Neuron (in vitro differentiated cells): ENCODE results near the gene PSG6.
"Not testable (repeated sequence)": the region's sequence is repeated elsewhere in the genome, so short reads cannot be mapped to it uniquely, and the experiment has no call there.

Source experiments
- H2AFZ ChIP-seq: one replicate; pipeline ENCODE4 v1.6.1; 2013; ENCODE audit warnings: low read depth, mild to moderate bottlenecking, inconsistent platforms, low read length, moderate library complexity
- H3K27me3 ChIP-seq: one replicate; pipeline ENCODE4 v1.6.1; 2013; ENCODE audit warnings: low read length; ENCODE audit not compliant: insufficient read depth
- H3K36me3 ChIP-seq: one replicate; pipeline ENCODE4 v1.6.1; 2013; ENCODE audit warnings: low read length; ENCODE audit not compliant: insufficient read depth
- H3K4me1 ChIP-seq: one replicate; pipeline ENCODE4 v1.6.1; 2013; ENCODE audit warnings: low read length; ENCODE audit not compliant: insufficient read depth
- H3K4me3 ChIP-seq: 2 replicates; pipeline ENCODE4 v1.5.1; 2013; ENCODE audit warnings: mild to moderate bottlenecking, low read length, moderate library complexity
- H3K9me3 ChIP-seq: one replicate; pipeline ENCODE4 v1.6.1; 2013; ENCODE audit warnings: low read length

The PSG6 gene

DNA sequence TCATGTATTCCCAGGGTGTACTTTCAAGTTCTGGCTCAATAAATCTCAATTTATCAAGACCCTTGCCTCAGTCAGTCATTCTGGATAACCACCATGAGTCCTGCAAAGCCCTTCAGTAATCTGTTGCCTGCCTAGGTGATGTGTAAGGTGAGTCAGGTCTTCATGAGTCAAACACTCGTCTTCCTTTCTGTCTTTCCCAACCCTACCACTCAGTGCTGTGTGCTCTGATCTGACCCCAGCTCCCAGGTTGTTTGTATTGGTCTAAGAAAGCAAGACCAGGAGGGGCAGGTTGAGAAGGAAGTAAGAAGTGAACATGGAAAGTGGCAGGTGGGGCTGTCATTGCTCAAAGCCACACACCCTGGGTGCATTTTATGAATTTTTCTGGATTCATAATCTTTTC lies 20.0 kb downstream of the PSG6 start:
- not testable (repeated sequence) for H3K9me3 ChIP-seq, H3K4me1 ChIP-seq, H3K27me3 ChIP-seq, H3K4me3 ChIP-seq, H3K36me3 ChIP-seq, H2AFZ ChIP-seq

DNA sequence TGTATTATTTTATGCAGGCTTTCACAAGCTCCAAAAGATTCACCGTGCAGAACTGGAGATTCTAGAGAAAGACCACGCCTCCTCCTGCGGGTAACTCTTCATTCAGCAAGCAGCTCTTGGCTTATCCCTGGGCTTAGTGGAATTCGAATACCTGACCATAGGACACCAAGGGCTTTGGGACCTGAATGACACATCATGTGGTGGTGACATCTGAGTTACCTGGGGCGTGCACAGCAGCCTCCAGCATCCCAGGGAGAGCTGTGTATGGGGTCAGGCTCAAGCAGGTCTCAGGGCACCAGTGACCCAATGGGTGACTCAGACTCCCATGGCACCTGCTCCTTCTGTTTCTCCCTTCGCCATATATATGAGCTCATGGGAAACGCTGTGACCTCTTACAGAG lies 27.2 kb downstream of the PSG6 start:
- H2AFZ ChIP-seq, H3K4me1 ChIP-seq, H3K9me3 ChIP-seq, H3K27me3 ChIP-seq, H3K4me3 ChIP-seq, H3K36me3 ChIP-seq: not testable (repeated sequence)

DNA sequence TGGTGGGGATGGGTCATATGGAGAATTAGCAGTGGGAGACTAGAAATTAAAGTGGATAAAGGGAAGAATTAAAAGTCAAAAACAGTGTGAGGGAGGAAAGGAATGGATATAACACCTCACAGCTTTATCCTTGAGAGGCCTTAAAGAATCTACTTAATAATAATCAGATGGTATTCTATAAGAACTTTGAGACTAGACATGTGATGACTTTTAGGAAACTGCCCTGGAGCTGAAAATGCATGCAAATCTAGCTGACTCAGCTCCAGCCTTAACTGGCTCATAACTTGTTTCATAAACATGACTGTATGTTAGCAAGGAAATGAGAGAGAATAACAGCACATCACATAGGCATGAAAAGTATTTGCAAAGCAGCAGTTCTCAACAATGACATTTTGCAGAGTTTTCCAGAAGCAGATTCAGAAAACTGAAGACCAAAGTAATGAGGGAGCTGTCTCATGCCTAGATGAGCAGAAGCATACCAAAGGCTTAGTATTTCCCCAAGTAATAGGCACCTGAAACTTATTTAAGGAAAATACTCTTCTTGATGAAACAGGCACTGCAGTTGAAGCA lies 29.7 kb downstream of the PSG6 start:
- not testable (repeated sequence) for H2AFZ ChIP-seq, H3K36me3 ChIP-seq, H3K27me3 ChIP-seq, H3K9me3 ChIP-seq, H3K4me3 ChIP-seq, H3K4me1 ChIP-seq

DNA sequence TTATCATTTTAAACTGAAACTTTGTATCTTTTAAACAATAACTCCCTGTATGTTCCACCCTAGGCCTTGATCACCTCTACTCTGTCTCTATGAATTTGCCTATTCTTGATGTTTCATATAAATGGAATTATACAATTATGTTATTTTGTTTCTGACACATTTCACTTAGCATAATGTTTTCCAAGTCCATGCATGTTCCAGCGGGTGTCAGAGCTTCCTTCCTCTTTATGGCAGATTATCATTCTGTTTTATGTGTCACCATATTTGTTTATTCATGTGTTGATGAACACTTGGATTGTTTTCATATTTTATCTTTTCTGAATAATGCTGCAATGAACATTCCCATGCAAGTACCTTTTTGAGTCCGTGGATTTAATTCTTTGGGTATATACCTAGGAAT lies 35.0 kb downstream of the PSG6 start:
- not testable (repeated sequence) for H3K4me1 ChIP-seq, H3K9me3 ChIP-seq, H3K4me3 ChIP-seq, H3K36me3 ChIP-seq, H3K27me3 ChIP-seq, H2AFZ ChIP-seq

DNA sequence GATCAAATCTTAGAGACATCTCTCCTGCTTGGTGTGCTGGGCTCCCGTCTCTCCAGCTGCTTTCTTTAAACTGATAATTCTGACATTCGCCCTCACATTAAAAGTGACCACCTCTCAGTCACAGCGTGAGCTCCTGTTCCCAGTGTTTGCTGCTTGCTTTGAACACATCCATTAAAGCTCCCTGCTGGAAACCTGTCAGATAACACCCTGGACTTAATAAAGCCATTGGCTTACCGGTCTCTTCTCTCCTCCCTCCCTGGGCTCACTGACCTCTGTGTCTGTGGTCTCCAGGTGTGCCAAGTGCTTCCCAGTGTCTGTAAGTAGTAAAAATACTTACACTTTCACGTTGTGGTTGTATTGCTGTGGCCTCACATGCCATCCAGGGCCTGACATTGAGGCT lies 35.7 kb downstream of the PSG6 start:
- H3K4me1 ChIP-seq, H3K27me3 ChIP-seq, H3K36me3 ChIP-seq, H3K9me3 ChIP-seq, H2AFZ ChIP-seq, H3K4me3 ChIP-seq: not testable (repeated sequence)

DNA sequence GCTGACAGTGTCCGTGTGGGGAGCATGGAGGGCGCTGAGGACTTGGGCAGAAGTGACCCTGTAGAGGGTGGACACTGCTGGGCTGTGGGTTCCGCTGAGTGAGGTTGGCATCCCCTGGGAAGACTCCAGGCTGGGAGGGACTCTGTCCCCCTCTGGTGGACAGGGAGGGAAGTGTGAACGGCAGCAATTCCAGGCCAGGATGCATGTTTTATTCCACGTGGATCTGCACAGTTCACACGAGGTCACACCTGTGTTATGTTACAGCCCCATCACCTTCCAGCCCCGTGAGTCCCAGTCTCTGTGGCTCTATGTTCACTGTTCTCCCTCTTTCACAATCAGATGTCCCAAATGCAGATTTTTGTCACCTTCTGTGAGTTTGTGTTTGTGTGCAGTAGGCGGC lies 36.4 kb downstream of the PSG6 start:
- not testable (repeated sequence) for H3K4me3 ChIP-seq, H2AFZ ChIP-seq, H3K9me3 ChIP-seq, H3K36me3 ChIP-seq, H3K27me3 ChIP-seq, H3K4me1 ChIP-seq

DNA sequence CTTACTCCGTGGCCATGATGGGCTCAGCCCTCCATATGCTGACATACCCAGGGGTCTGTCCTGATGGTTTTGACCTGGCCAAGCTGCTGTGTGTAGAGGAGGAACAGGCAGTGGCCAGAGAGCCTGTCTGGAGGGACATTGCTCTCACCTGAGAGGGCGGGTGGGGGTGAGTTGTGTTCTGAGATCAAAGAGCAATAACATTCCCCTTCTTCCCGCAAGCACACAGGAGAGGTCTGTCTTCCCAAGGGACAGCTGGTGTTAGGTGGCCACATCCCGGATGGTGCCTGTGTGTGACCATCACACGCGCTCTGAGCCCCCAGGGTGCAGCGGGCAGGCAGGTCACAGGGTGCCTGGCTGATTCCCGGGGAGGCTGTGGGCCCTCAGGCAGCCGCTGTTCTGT lies 37.1 kb downstream of the PSG6 start:
- not testable (repeated sequence) for H3K27me3 ChIP-seq, H3K9me3 ChIP-seq, H3K4me1 ChIP-seq, H3K36me3 ChIP-seq, H2AFZ ChIP-seq, H3K4me3 ChIP-seq

DNA sequence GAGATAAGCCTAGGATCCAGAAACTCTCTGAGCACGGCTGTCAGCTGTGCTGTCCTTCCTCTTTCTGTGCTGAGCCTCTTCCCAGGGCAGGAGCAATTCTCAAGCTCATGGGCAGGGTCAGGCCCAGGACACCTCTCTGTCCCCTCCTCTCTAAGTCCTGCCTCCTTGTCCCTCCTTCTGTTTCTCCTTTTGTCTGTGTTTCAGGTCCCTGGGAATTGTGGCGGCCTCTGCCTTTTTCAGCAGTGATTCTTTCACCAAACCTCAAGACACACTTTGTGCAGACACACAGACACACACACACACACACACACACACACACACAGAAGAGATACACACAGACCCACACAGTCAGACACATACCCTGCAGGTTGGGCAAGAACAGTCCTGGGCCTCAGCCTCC lies 38.1 kb downstream of the PSG6 start, which contains the start of gene PSG1:
Gene PSG1, minus strand, starts transcription at position 101 of the 400 bp plus-strand sequence. CDS start 132 bp downstream, outside the sequence.
- no peaks in the 10 kb centered on the region for H3K9me3 ChIP-seq
- no peaks in the 10 kb centered on the region for H3K27me3 ChIP-seq
- no peaks in the 10 kb centered on the region for H3K4me1 ChIP-seq
- H3K4me3 ChIP-seq = no peak within 1 kb of the TSS
- H2AFZ ChIP-seq = no peak within 1 kb of the TSS
- no peaks in the 10 kb centered on the region for H3K36me3 ChIP-seq

DNA sequence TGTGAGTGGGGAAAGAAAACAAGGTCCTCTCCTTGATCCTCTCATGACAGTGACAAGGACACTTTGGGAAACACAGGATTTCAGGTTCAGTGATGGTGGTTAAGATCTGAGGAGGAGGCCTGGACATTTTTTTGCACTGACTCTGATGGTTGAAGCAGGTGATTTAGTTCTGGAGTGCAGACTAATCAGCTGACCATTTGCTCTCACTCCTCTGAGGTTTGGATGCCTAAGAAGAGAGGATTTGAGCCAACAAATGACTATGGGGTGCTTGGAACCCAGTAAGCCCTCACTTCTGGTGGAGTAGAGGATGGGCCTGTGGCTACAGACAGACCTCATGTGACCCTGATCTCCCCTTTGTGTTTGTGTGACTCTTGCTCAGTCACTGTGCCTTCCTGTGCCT lies 41.1 kb downstream of the PSG6 start:
- not testable (repeated sequence) for H3K36me3 ChIP-seq, H3K4me3 ChIP-seq, H3K27me3 ChIP-seq, H3K4me1 ChIP-seq, H3K9me3 ChIP-seq, H2AFZ ChIP-seq

DNA sequence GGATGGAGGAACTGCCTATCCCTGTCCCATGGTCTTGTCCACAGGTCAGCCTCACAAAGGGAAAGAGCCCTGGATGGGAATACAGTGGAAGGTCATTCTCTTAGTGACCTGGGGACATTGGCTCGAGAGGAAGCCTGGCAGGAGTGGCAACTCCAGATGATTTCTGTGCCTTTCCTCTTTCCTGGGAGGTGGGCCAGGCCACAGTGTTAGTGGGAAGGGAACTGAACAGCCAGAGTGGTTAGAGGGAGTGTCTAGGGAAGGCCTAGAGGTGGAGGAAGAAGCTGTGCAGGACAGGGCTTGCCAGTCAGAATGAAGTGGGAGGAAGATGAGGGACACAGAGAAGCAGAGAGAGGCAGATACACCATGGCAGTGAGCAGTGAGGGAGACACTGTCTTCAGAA lies 41.8 kb downstream of the PSG6 start:
- not testable (repeated sequence) for H3K27me3 ChIP-seq, H3K36me3 ChIP-seq, H3K4me3 ChIP-seq, H3K4me1 ChIP-seq, H3K9me3 ChIP-seq, H2AFZ ChIP-seq

DNA sequence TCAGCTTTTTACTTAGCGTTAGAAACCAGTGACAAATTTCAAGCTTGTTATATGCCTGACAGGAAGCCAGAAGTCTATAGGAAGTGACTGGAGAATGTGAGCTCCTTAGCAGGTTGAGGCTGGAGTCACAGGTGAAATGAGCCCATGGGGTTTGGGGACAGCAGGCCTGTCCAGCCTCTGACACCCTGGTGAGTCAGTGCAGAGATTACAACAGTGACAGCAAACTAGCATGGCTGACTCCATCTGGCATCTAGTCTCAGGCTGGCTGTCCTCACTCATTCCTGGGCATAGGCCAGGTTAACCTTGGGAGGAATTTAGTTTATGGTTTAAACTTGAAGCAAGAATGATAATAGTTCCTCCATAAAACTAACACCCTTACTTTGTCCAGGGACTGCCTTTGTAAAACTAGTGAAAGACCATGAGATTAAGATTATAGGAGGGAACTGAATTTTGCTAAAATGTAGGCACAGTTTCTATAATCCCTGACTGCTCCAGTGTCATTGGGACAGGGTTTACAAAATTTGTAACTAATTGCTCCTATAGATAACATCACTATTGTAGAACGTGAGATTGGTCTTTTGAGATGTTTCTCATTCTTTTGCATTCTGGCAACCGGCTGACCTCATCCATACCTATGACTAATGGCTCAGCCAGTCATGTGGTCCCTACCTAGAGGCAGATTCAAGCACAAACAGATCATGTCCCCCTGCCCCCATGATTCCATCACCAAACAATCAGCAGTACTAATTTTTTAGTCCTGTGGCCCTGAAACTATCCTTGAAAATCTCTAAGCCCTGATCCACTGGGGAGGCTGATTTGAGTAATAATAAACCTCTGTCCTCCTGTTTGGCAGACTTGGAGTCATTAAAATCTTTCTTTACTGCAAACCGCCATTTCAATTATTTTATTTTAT lies 42.5 kb downstream of the PSG6 start:
- not testable (repeated sequence) for H3K9me3 ChIP-seq, H3K36me3 ChIP-seq, H3K4me3 ChIP-seq, H3K4me1 ChIP-seq, H2AFZ ChIP-seq, H3K27me3 ChIP-seq

DNA sequence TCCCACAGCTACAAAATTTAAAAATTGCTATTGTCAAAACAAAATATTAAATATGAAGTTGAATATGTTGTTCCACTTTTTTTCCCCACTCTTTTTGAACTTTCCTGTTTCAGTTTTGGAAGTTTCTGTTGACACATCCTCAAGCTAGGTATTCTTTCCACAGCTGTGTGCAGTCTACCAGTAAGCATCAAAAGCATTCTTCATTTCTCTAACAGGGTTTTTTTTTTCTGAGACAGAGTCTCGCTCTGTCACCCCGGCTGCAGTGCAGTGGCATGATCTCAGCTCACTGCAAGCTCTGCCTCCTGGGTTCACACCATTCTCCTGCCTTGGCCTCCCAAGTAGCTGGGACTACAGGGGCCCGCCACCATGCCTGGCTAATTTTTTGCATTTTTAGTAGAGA lies 43.6 kb downstream of the PSG6 start:
- H3K36me3 ChIP-seq, H3K4me3 ChIP-seq, H2AFZ ChIP-seq, H3K27me3 ChIP-seq, H3K9me3 ChIP-seq, H3K4me1 ChIP-seq: not testable (repeated sequence)

DNA sequence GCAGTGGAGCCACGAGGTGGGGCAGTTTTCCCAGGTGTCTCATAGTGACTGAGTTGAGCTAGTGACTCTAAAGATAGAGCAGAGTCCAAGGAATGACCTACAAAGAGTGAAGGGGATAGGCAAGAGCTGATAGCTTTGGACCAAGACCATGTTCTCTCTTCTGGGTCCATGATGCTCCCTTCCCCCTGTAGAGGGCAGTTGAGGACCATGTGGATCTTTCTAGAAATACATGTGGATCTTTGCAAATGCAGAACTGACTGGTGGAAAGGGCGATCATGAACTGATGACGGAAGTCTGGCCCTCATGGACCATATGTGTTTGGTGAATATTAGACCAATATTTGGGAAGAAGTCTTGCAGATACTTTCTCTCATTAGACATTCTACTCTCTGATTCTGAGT lies 45.1 kb downstream of the PSG6 start:
- Histone ChIP-seq H3K36me3 (no peaks in the 10 kb centered on the region), H3K4me1 (no peaks in the 10 kb centered on the region), H3K4me3 (no peak overlapping the region), H3K27me3 (no peaks in the 10 kb centered on the region), H2AFZ (no peak overlapping the region), H3K9me3 (no peaks in the 10 kb centered on the region)

DNA sequence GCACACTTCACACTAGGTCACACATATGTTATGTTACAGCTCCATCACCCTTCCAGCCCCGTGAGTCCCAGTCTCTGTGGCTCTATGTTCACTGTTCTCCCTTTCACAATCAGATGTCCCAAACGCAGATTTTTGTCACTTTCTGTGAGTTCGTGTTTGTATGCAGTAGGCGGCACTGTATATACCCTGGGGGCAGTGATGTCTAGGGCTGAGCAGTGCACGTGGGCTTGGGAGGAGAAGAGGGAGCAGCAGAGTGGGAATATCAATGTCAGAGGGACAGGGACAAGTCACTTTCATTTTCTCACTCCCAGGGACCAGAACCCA lies 60.2 kb downstream of the PSG6 start:
- Histone ChIP-seq H3K36me3 (no peaks in the 10 kb centered on the region), H3K4me3 (no peak overlapping the region), H3K27me3 (no peaks in the 10 kb centered on the region), H2AFZ (no peak overlapping the region), H3K9me3 (no peaks in the 10 kb centered on the region), H3K4me1 (no peaks in the 10 kb centered on the region)
